ENCODE data around the gene GZF1.

GRCh38 chr20:23346002-23346401, 16.0 kb upstream of the GZF1 start:
- no peak for TF ChIP-seq CTCF (IDR thresholded peaks at IDR 0.05)
- no peak for TF ChIP-seq ZFX (IDR thresholded peaks at IDR 0.05; ENCODE audit: borderline replicate concordance)
